ENCODE data around the gene ELK4.

Gene ELK4

DNA sequence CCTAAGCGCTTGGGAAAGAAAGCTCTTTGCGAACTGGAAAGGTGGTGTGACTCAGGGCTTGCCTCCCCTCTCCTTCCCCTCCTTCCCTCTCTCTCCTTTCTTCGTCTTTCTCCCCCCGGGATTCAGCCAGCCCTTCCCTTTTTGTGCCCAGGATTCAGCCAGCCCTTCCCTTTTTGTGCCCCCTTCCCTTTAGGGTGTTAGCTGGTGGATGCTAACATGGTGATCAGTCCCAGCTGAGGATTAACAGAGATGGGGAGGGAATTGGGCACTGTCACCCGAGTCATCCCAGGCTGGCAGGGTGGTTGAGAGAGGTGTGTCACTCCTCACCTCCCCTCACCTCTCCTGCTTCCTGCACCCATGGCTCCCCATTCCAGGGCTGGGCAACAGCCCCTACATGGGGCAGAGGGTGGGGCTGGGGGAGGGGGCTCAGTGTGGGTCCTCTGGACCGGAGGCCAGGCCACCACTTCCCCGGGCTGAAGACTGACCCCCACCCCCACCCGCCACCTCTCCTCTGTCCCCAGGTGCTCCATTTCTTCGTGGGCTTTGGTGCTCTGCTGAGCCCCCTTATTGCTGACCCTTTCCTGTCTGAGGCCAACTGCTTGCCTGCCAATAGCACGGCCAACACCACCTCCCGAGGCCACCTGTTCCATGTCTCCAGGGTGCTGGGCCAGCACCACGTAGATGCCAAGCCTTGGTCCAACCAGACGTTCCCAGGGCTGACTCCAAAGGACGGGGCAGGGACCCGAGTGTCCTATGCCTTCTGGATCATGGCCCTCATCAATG is 51.5 kb downstream of the ELK4 start:
- DNase-seq: no peak

DNA sequence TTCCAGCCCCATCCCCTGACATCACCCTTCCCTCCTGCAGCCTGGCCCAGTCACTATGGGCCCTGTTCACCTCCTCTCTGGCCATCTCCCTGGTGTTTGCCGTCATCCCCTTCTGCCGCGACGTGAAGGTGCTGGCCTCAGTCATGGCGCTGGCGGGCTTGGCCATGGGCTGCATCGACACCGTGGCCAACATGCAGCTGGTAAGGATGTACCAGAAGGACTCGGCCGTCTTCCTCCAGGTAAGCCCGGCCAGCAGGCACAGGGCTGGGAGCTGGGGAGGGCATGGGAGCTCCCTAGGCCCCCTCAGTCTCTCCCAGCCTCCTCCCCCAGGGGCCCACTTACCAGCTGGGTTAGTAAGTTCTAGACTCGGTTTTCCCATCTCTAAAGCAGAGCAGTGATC is 52.1 kb downstream of the ELK4 start:
- no peak for DNase-seq

DNA sequence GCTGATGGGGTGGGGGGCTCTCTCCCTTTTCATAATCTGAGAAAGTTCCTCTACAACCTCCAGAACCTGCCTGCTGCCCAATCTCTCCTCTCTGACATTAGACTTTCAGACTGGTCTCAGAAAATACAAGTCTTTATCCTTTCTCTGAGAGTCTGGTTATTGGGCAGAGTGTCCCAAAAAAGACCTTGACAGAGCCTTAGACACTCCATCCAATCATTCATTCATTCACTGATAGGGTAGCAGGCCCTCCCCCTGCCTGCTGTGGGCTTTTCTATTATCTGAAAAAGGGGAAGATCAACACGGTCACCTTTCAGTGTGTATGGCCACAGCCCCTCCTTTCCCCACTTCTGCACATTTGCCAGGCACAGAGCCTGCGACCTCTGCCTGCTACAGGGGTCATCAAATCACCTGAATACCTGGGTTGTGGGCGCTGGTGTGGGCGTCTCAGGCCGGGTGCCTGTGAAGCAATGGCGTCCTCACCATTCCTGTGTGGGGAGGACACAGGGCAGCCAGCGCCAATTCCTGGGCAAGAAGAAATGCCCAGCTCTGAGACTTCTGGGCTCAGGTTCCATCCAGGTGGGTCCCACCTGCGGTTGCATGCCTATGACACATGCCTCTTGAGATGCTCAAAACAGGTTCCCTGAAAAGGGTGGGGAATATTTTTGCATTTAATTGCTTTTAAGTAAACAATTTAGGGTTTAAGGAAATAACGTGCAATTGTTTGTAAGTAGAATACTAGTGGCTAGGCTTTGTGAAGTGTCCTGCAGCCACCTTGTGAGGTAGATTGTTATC is 52.8 kb downstream of the ELK4 start:
- no peak for DNase-seq

DNA sequence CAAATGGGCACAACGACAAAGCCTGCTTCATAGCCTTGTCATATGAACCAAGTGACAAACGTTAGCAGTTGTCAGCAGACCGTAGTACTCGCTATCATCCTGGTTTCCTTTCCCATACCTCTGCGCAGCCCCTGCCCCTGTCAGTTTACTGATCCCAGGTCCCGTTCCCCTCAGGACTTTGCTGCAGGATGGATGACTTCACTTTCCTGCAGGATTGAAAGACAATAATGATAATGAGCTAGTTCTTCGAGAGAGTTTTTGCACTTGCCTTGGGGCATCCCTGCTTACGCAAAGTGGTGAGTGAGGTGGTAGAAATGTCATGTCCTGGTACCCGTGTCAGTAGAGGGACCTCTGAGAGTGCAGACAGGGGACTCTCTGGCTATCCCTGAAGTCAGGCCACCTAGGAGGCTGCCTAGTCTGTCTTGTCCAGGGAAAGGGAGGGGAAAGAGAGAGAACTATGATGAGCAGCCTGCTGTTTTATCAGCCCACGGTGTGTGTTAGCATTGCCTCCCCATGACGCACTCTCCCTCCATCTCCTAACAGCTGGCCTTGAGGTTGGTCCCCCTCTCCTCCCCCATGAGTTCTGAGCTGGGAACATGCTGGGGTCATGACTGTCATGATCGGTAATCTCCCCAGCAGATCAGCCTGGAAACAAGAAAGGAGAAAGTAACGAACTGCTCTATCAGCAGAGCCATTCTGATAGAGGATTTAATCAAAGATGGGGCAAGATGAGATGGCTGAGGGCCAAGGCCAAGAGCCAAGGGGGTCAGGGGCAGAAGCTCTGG is 53.7 kb downstream of the ELK4 start:
- no peak for DNase-seq

DNA sequence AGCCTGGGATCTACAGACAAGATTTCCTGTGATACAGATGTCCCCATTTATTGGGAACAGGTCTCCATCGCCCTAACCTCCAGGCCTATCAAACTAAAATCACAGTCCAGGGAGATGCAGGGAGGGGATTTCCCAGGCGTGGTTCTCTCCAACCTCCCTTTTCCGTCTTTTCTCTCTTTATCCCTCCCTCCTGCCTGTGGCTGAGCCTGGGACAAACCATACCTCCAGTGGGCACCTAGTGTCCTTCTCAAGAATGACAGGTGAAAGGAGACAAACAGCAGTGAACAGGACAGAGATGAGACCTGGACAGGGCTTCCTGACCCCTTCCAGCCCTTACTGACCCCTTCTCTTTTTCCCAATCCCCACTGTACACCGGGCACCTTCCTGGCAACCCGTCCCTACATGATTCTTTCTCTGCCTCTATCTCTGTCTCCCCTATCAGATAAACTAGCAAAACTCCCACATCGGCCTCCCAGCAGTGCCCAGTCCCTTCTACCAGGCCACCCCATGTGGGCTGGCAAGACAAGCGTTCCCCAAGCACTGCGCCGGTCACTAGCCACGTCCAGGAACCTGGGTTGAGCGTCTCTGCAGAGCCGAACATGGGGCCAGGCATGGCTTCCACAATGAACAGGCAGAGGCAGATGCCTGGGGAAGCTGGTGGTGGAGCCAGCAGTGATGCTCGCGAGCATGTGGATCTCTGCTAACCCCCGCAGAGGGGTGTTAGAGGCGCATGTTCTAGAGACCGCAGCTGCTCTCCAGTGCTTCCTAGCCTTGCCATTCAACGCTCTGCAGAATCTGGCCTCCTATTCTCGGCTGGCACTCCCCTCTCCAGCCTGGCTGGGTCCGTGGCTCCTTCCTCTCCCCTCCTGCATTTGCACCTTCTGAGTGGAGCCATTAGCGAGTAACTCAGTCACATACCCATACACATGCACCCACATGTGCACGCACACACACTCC is 54.7 kb downstream of the ELK4 start:
- DNase-seq: no peak

DNA sequence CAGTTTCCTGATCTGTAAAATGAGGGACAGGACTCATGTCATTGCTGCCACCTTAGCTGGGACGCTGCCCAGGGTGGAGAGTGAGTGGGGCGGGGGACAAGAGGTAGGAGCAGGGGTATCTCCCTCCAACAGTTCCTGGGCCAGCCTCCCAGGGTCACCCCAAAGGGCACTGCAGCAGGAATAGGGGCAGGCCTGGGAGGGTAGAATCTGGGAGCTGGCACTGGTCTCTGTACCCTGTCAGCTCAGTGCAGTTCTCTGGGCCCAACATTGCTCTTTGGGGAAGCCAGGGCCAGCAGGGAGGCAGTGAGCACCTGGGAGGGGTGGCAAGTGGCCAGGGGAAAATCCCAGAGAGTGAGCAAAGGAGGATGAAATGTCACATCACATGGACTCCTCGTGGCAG is 55.8 kb downstream of the ELK4 start:
- no peak for DNase-seq

DNA sequence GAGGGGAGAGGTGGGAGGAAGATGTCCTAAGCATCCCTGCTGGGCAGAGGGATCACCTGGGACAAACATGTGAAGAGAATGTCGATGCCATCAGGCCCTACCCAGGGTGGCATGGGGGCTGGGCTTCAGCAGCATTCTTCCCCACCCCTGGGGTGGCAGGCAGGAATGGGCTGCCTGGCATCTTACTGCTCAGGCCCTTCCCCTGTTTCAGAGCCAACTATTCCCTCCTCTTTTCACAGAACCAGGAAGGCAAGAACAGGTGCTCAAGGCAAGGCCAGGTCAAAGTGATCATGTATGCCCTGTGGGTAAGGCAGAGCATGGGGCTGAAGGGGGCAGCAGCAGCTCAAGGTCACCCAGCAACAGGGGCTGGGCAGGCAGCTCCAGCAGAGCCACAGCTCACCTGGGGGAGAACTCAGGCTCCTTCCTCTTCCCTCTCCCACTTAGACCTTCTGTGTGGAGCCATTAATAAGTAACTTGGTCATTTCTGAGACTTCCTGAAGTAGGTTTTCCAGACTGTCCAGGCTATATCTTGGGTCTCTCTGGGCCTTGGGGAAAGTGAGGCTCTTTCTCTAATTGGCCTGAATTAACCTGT is 56.4 kb downstream of the ELK4 start:
- no peak for DNase-seq

DNA sequence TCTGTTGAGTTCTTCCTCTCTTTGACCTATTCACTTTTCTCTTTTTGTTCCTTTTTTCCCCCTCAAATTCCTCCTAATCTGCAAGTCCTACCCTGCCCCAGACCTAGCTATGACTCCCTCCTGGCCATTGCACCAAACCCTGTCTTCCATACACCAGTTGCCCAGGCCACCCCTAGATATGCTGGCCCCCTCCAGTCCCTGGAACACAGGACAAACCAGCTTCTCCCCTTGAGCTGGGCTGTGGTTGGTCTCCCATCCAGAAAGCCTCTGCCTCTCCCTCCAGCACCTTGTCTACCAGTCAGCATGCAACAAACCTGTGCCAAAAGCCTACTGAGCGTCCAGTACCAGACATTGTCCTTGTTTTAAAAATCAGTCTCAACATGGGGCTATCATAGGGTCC is 59.4 kb downstream of the ELK4 start:
- DNase-seq: no peak

DNA sequence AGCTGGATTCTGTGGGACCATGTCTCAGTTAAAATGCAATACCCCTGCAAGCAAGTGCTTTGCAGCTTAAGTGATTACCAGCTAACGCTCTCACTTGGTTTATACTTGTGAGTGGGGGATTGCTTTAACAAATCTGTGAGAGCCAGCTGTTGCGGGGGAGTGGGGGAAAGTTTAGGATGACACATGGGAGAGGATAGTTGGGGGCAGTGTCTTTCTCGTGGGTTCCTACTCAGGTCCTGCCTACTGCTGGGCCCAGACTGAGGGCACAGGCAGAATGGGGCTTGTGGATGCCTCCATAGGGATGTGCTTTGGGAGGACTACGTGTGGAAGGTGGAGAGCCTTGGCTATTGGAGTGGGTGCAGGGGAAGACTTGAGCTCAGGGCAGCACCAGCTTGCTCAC is 60.1 kb downstream of the ELK4 start:
- no peak for DNase-seq

DNA sequence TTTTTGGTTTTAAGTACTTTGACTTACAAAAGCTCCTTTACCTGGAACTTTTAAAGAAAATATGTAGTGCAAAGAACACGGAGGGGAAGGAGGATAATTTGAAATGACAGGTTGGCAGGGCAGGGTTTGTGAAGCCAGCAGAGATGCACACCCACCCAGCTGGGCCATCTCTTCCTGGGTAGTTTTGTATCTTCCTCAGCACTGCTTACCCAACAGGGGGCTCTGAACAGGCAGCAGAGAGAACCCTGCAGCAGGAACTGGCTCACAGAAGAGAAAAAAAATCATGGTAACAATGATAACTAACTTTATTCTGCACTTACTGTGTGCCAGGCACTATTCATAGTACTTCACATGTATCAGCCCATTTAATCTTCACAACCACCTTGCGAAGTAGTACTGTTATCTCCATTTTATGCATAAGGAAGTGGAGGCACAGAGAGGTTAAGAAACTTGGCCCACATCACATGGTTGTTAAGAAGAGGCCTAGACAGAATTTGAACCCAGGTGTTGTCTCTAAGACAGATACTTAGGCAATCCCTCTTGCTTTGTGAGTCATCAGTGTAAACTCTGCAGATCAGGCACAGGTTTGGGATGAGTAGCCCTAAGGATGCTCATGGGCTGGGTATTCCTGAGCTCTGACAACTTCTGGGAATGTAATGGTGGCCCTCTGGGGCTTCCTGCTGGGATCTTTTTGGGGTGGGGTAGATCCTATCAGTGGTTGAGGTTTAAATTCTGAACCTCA is 60.8 kb downstream of the ELK4 start:
- DNase-seq: no peak

DNA sequence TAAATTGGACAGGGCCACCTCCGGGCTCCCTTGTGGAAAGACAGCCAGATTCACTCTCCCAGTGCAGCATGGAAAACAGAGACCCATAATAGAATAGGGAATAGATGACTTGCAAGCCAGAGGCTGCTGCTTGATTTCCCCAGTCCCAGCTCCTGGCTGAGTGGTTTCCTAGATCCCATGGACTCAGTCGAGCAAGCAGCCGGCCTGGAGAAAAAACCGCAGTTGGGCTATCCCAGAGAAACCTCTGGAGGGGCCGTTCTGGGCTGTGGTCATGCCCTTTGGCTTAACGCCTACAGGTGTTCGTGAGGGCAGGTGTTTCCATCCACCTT is 61.7 kb downstream of the ELK4 start:
- no peak for DNase-seq

DNA sequence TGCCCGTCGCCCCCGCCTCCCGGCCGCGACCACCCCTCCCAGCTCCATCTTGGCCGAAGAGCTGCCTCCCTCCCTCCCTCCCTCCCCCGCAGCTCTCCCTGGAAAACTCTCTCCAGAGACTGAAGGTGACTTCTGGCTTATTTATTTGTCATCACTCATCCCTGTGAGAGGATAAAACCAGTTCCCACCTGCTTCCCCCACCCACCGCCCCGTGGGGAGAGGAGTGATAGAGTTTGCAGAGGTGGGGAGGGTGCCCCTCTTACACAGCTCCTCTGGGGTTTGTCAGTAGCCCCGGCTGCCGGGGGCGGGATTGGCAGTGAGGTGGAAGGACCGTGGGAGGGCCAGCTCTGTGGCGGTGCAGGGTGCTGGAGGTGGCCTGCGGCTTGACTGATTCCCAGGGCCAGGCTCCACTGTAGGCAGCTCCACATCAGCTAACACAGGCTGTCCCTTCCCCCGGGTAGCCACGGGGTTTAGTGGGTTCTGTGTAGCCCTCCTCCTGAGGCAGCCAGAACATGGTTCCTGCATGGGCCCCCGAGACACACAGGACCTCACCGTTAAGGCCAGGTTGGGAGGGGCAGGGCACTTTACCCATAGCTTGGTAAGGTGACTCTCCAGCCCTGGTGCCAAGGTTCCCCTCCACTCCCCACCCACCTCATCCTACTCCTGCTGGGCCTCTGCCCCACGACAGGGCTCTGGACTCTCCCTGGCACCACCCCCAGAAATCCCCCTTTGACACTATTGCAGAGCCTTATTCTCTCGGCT is 62.2 kb downstream of the ELK4 start:
- no peak for DNase-seq

DNA sequence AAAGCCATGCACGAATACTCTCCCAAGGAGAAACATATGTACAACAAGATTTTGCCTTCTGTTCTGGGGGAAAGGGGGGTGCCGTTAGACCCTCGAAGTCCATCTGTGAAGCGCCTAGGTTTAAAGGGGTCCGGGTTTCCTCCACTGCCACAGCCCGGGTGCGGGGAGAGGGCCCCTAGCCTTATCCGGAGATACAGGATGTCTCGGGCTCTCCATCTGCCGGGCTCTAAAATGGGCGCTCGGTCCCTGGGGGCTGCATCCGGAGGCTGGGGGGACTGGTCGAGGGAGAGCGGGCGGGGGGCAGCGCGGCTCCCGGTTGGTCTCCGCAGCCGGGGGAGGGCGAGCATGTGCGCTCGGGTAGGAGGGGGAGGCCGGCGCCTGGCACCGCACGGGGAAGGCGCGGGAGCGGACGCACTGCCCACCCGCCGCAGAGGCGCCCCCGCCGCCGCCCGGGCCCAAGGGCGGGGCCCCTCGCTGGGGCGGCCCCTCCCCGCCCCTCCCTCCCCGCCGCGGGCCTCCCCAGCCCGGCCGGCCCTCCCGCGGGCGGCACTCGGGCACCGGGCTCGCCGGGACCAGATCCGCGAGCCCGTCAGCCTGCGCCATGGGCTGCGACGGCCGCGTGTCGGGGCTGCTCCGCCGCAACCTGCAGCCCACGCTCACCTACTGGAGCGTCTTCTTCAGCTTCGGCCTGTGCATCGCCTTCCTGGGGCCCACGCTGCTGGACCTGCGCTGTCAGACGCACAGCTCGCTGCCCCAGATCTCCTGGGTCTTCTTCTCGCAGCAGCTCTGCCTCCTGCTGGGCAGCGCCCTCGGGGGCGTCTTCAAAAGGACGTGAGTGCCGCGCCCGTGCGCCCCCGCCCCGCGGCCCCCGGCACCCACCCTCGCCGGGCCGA is 63.1 kb downstream of the ELK4 start:
- DNase-seq: no peak

DNA sequence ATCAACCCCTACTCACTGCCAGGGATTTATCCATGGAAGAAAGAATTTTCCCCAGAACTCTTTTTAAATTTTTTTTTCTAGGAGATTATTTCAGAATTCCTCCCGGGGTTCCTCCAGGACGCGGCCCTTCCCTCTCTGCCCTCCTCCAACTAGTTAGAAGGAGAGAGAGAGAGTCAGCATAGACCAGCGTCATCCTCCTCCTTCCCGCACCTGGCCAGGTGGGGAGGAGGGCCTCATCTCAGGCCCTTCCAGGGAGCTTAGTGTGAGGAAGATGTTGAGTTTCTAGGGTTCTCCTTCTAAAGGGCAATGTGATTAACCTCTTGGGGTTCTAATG is 63.7 kb downstream of the ELK4 start:
- no peak for DNase-seq

DNA sequence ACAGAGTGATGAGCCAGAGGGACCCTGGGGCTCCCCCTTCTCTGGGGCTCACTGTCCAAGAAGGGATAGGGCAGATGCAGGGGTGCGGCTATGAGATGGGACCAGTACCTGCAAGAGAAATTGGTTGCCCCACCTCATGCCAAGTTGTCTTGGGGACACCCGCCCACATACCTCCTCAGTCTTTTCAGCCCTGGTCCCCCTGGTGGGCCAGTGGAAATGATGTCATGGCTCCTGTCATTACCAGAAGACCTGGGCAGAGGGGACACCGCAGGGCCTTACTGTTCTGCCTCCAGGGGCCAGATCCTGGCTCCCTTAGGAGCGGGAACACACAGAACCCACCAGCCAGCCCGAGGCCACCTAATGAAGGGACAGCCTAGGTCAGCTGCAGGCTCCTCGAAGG is 64.1 kb downstream of the ELK4 start:
- no peak for DNase-seq

DNA sequence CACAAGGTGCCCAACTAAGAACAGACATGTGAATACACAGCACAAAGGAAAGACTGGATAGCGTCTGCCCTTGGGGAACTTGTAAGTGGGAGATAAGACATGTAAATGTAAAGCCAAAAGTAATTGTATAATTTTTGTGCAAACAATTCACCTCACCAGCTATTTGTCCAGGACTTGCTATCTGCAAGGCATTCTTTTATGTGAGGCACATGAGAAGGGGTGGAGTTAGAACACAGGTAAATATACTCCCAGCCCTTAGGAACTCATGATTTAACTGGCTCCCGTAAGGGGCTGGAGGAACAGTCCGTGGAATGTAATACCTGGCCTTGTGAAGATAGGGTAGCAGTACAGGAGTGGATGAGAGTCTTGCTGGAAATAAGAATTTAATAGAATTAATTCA is 66.0 kb downstream of the ELK4 start:
- no peak for DNase-seq

DNA sequence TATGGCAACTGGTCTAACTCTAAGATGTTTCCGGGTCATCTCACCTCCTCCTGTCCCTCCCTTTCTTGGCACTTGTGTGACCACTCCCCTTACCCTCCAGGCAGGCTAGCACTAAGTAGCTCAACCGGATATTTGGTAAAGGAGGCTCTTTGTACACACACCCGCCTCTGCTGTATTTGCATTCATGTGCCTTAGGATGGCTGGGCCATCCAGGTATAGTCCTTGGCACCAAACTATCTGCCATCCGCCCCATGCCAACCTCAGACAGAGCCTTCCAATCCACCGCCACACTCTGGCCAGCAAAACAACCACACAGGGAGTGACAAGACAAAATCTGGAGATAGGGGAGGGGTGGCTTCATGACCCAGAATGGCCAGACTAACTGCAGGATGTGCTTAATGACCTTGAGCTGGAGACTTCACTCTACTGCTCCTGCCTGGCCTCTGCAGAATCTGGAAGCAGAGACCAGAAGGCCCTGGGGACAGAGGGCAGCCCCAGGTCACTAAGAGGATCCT is 67.8 kb downstream of the ELK4 start:
- DNase-seq: no peak

DNA sequence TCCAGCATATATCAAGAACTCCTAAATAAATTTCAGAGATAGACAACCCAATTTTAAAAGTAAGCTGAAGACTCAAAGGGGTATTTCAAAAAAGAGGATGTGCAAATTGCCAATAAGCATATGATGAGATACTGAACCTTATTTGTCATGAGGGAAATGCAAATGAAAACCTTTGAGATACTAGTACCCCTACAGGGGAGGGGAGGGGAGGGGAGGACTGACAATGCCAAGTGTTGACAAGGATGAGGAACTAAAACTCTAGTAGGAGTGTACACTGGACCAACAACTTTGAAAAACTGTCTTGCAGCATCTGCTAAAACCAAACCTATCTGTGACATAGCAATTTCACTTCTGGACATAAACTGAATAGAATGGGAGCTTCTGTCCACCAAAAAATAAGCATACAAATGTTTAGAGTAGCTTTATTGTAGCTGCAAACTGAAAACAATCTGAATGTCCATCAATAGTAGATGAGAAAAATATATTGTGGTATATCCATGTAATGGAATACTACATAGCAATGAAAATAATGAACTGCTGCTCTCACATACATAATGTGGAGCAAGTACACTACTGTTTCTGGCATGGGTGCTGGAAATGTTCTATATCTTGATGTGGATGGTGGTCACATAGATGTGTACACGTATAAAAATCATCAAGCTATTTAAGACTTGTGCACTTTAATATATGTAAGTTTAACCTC is 70.2 kb downstream of the ELK4 start:
- no peak for DNase-seq

Data from fibroblast of skin of scalp (primary cell).